ENCODE measurements around the gene MORN2. TPM values are rescaled to one million over a fixed set of nuclear protein-coding genes. Genes with fewer than 3 reads are reported as not detected.

MORN2 gene
- total and polyA plus RNA-seq, 2 of the 4 experiments (the other 2 are of a cell fraction), result 13.1 to 16.5 TPM

- no peak for ATAC-seq (ENCODE audit: low read depth)
These were observed 47.1 kb downstream of the MORN2 start for GRCh38 chr2:38922902-38923301.

More at GRCh38 chr2:38922902-38923301, 47.1 kb downstream of the MORN2 start:
- no peak overlapping the region for H3K4me2 ChIP-seq (ENCODE audit: low read depth, low read length)
- no peak for DNase-seq
- no TSS peak for BruUV-seq (replicated peaks)
- WGBS, 2 experiments (ENCODE audit: extremely low coverage in 2 of 2, insufficient read length in 1 of 2), result no CpG with 5 or more reads among the region's 2 CpGs
- H3K18ac ChIP-seq (ENCODE audit: low read depth, low read length), result no peak overlapping the region
- dilution Hi-C loops (cut with HindIII; ENCODE audit: low sequenced_read_pairs, unreplicated experiment), result no loop called here
- no peaks in the 10 kb centered on the region for H4K20me1 ChIP-seq (ENCODE audit: insufficient read depth, low read length)
- TF ChIP-seq RAD21 (IDR thresholded peaks at IDR 0.05; ENCODE audit: low read length) (no peak), BHLHE40 (IDR thresholded peaks at IDR 0.05; ENCODE audit: low read depth, low read length) (no peak), ELK1 (IDR thresholded peaks at IDR 0.05; ENCODE audit: borderline replicate concordance, low read depth, low read length) (no peak), CEBPB (IDR thresholded peaks at IDR 0.05; ENCODE audit: low read depth, low read length) (no peak)
- H2BK120ac ChIP-seq (ENCODE audit: low read depth, low read length), result no peak overlapping the region
- H2AFZ ChIP-seq (replicated peaks; ENCODE audit: low read length, poor library complexity), result no peak overlapping the region
- no peak overlapping the region for H3K9ac ChIP-seq (ENCODE audit: low read depth, low read length)
- no peak overlapping the region for H2AK9ac ChIP-seq (replicated peaks; ENCODE audit: low read depth, low read length, poor library complexity)
- in situ Hi-C loops (cut with MboI; ENCODE audit: low sequenced_read_pairs), result no loop called here
- no peak overlapping the region for H3K27ac ChIP-seq (ENCODE audit: insufficient read depth, low read length)
- H3K9me1 ChIP-seq (ENCODE audit: insufficient read depth, low read length), result no peaks in the 10 kb centered on the region
- no peak overlapping the region for H3K4me3 ChIP-seq (ENCODE audit: insufficient read depth, low read depth, low read length)
- H3K56ac ChIP-seq (ENCODE audit: extremely low read depth, insufficient read depth, low read length), result no peak overlapping the region
- H2BK20ac ChIP-seq (ENCODE audit: low read depth, low read length), result no peak overlapping the region
- no peak overlapping the region for H3K4ac ChIP-seq (ENCODE audit: low read depth, low read length)
- no peak overlapping the region for H3K23ac ChIP-seq (ENCODE audit: low read depth, low read length)
- no peaks in the 10 kb centered on the region for H3K9me3 ChIP-seq (ENCODE audit: control insufficient read depth, insufficient read depth, low read length)
- H4K5ac ChIP-seq (ENCODE audit: low read depth, low read length), result no peak overlapping the region
- H4K8ac ChIP-seq (ENCODE audit: low read depth in 2 of 2, low read length in 2 of 2), result no peak overlapping the region
- intact Hi-C loops (cut with micrococcal nuclease), result no loop called here
- H4K91ac ChIP-seq (ENCODE audit: insufficient read depth, low read depth, low read length), result no peak overlapping the region
- ChIA-PET POLR2A (ENCODE audit: unreplicated experiment) (no interaction called here), CTCF (no interaction called here)
- no peak overlapping the region for H3K14ac ChIP-seq (replicated peaks; ENCODE audit: low read depth, low read length)
- H2BK15ac ChIP-seq (ENCODE audit: low read depth, low read length), result no peak overlapping the region
- H3K4me1 ChIP-seq (ENCODE audit: control insufficient read depth, insufficient read depth, low read length), result no peaks in the 10 kb centered on the region
- peaks cover 5% of the 10 kb centered on the region for H3K27me3 ChIP-seq (ENCODE audit: control insufficient read depth, insufficient read depth, low read length)
- no peaks in the 10 kb centered on the region for H3K79me1 ChIP-seq (ENCODE audit: low read depth in 1 of 2, low read length in 2 of 2)
- no peak overlapping the region for H2BK5ac ChIP-seq (ENCODE audit: low read depth, low read length, poor library complexity, severe bottlenecking)
- no peaks in the 10 kb centered on the region for H3K36me3 ChIP-seq (ENCODE audit: control insufficient read depth, insufficient read depth, low read length)
- no peak overlapping the region for H2AK5ac ChIP-seq (ENCODE audit: low read depth, low read length)

All from IMR-90 (cell line).